ENCODE data around the gene EFCAB12. TPM values are rescaled to one million over a fixed set of nuclear protein-coding genes. Genes with fewer than 3 reads are reported as not detected.

EFCAB12 gene
- total RNA-seq (2014; rRNA removed; shearing (Covaris generic)): not detected in 2 replicates

DNA sequence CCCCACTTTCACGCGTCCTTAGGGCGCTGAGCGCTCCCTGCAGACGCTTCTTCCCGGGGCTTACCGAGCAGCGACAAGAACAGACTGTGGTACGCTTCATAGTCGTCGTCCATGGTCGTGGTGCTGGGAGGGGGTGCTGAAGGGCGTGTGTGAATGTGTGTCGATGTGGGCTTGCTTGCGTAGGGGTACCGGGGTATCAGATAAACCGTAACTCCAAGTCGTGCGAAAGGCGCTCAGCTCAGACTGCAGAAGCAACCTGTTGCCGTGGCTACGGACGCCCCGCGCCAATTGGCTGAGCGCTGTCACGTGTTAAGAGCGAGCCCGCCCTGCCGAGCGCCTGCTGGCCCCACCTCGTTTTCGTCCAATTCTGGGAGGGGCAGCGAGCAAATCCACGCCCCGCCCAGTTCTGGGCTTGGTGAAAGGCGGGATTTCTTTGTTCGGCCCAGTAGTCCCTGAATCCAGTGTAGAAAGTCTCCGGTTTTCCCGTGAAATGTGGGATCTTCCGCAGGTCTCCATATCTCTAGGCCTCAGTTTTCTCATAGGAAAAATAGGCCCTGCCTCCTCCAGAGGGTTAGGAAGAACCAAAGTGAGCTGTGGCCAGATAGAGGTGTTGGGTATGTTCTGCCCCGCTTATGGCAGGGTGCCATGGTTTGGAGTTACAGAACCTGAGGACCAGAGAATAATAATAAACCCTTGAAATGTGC is at the start of gene EFCAB12:
Gene EFCAB12 (minus strand): TSS at position 261 of the 704 bp plus-strand sequence. CDS start 148 bp downstream, at position 113.
- DNase-seq: no peak

DNA sequence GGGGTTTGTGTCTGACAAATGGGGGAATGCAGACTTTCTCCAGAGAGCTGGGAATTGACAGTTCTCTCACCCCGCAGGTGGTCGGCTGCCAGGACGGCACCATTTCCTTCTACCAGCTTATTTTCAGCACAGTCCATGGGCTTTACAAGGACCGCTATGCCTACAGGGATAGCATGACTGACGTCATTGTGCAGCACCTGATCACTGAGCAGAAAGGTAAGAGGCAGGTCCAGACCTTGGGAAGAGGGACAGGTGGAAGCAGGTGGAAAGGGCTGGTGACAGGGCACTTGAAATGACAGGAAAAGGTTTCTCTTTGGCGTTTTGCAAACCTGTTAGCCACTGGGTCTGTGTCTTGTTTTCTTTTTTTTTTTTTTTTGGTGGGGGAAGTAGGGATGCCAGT is 48.1 kb upstream of the EFCAB12 start:
- H3K9me3 ChIP-seq (replicated peaks): no peaks in the 10 kb centered on the region
- H3K36me3 ChIP-seq: peaks cover 5% of the 10 kb centered on the region; the same call in 1 of the 2 replicates
- no peak overlapping the region for H3K27ac ChIP-seq
- no peak overlapping the region for H3K4me3 ChIP-seq
- DNase-seq: no peak
- no peaks in the 10 kb centered on the region for H3K27me3 ChIP-seq
- no peaks in the 10 kb centered on the region for H3K4me1 ChIP-seq

More for the DNA sequence above, at the start of gene EFCAB12:
- Histone ChIP-seq H3K4me1 (no peaks in the 10 kb centered on the region), H3K4me3 (no peak within 1 kb of the TSS), H3K36me3 (peaks cover 40% of the 10 kb centered on the region), H3K27me3 (no peaks in the 10 kb centered on the region), H3K27ac (no peak within 1 kb of the TSS), H3K9me3 (replicated peaks) (no peaks in the 10 kb centered on the region)

DNA sequence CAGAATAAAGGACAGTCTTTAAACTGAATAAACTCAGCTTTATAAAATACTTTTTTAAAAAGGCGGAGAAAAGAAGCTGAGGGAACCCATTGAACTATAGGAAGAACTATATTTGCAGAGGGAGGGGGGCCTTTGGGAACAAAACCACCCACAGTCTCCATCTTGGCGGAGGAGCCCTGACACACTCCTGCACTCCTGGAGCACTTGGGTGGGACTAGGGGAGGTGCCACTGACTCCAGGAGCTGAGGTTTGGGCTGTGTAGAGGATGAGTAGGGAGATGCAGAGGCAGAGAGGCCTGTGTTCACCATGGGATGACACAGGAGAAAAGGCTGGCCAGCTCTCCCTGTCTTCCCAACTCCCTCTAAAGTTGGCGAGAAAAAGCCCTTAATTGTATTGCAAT is 47.4 kb upstream of the EFCAB12 start:
- H3K27me3 ChIP-seq: no peaks in the 10 kb centered on the region
- no peaks in the 10 kb centered on the region for H3K9me3 ChIP-seq (replicated peaks)
- no peak overlapping the region for H3K27ac ChIP-seq
- peaks cover 5% of the 10 kb centered on the region; the same call in 1 of the 2 replicates for H3K36me3 ChIP-seq
- H3K4me1 ChIP-seq: no peaks in the 10 kb centered on the region
- H3K4me3 ChIP-seq: no peak overlapping the region
- DNase-seq: no peak

DNA sequence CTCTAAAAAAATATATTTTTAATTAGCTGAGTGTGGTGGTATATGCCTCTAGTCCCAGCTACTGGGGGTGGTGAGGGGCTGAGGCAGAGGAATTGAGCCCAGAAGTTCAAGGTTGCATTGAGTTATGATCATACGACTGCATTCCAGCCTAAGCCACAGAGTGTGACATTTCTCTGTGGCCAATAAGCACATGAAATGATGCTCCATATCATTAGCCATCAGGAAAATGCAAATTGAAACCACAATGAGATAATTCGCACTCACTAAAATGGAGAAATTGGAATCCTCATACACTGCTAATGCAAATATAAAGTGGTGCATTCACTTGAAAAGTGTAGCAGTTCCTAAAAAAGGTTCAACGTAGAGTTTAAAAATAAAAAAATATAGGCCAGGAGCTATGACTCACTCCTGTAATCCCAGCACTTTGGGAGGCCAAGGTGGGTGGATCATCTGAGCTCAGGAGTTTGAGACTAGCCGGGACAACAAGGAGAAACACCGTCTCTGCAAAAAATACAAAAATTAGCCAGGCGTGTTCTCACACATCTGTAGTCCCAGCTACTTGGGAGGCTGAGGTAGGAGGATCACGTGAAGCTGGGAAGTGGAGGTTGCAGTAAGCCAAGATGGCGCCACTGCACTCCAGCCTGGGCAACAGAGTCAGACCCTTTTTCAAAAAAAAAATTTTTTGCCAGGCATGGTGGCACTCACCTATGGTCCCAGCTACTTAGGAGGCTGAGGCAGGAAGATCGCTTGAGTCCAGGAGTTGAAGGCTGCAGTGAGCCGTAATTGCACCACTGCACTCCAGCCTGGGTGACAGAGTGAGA is 46.8 kb upstream of the EFCAB12 start:
- Histone ChIP-seq H3K27ac (no peak overlapping the region), H3K36me3 (peaks cover 5% of the 10 kb centered on the region; the same call in 1 of the 2 replicates), H3K27me3 (no peaks in the 10 kb centered on the region), H3K9me3 (replicated peaks) (no peaks in the 10 kb centered on the region), H3K4me3 (no peak overlapping the region), H3K4me1 (no peaks in the 10 kb centered on the region)
- no peak for DNase-seq

DNA sequence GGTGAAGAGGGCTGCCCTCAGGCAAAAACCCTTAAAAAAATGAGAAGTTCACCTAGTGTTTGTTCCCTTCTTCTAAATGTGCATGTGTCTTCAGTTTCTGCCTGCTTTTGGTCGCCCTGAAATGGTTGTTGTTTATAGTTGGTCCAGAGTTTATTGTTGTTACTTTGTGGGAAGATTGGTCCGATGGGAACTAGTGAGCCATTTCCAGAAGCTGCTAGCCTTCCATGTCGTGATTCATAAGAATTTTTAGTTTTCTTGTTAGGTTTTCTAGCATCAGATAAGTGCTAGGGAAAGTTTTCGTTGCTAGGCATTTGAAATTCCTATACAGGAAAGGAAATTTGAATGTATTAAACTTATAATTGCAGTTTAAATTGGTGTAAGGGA is 45.3 kb upstream of the EFCAB12 start:
- Histone ChIP-seq H3K27ac (no peak overlapping the region), H3K9me3 (replicated peaks) (no peaks in the 10 kb centered on the region), H3K36me3 (peaks cover 5% of the 10 kb centered on the region; the same call in 1 of the 2 replicates)

DNA sequence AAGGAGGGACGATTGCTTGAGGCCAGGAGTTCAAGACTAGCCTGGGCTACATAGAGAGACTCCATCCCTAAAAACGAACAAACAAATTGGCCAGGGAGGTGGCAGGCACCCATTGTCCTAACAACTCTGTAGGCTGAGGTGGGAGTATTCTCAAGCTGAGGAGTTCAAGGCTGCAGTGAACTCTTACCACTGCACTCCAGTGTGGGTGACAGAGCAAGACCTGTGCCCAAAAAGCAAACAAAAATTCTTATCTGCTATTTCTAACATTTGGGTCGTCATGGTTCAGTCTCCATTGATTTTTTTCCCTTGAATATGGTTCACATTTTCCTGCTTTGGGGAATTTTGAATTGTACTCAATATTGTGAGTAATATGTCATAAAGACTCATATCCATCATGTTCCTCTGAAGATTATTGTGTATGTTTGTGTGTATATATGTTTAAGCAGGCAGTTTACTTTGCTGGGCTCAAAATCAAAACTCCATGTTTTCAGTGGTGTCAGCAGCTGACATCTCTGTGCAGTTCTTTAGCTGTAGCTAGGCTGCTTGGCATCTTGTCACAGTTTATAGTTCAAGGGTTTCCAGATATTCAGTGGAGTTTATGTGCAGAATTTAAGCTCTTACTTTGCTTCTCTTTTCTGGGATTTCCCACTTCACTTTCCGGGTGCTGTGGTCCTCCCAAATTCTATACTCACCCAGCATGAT is 44.8 kb upstream of the EFCAB12 start:
- H3K9me3 ChIP-seq (replicated peaks): no peaks in the 10 kb centered on the region
- no peaks in the 10 kb centered on the region for H3K4me1 ChIP-seq
- H3K36me3 ChIP-seq: peaks cover 5% of the 10 kb centered on the region; the same call in 1 of the 2 replicates
- no peaks in the 10 kb centered on the region for H3K27me3 ChIP-seq
- no peak overlapping the region for H3K27ac ChIP-seq
- no peak overlapping the region for H3K4me3 ChIP-seq
- no peak for DNase-seq

More for the DNA sequence above, 45.3 kb upstream of the EFCAB12 start:
- Histone ChIP-seq H3K4me1 (no peaks in the 10 kb centered on the region), H3K4me3 (no peak overlapping the region), H3K27me3 (no peaks in the 10 kb centered on the region)
- no peak for DNase-seq

DNA sequence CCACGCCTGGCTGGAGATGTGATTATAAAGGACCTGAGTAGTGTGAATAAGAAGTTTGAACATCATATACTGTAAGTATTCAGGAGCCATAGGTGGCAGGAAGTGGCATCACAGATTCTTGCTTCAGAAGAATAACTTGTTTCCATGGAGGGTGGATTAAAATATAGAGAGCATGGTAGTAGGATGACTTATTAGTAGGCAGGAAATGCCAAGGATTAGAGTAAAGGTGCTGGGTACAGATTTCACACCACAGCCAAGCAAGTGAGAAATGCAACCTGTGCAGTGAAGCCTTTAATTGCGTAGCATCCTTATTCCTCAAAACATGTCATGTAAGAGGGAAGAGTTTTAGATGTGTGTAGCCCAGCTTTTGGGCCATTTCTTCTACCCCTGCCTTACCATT is 42.4 kb upstream of the EFCAB12 start:
- DNase-seq: no peak
- Histone ChIP-seq H3K4me1 (no peaks in the 10 kb centered on the region), H3K27me3 (no peaks in the 10 kb centered on the region), H3K9me3 (replicated peaks) (no peaks in the 10 kb centered on the region), H3K36me3 (no peaks in the 10 kb centered on the region), H3K27ac (no peak overlapping the region), H3K4me3 (no peak overlapping the region)

DNA sequence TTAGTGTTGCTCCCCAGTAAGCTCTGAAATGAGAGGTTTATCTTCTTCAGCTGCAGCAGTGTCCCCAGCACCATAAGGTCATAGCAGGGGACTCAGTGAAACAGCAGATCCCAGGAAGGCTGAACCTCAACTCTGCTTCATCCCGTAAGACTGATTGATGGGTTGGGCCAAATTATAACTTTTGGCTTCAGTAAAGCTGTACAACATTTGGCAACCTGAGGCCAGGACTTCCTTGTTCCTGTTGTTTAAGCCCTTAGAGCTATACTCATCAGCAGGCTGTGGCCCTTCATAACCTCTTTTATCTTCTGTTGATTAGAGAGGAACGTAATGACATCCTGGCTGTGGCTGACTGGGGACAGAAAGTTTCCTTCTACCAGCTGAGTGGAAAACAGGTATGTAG is 40.6 kb upstream of the EFCAB12 start:
- Histone ChIP-seq H3K4me3 (no peak overlapping the region), H3K4me1 (no peaks in the 10 kb centered on the region), H3K9me3 (replicated peaks) (no peaks in the 10 kb centered on the region), H3K36me3 (no peaks in the 10 kb centered on the region), H3K27me3 (no peaks in the 10 kb centered on the region), H3K27ac (no peak overlapping the region)
- DNase-seq: no peak

DNA sequence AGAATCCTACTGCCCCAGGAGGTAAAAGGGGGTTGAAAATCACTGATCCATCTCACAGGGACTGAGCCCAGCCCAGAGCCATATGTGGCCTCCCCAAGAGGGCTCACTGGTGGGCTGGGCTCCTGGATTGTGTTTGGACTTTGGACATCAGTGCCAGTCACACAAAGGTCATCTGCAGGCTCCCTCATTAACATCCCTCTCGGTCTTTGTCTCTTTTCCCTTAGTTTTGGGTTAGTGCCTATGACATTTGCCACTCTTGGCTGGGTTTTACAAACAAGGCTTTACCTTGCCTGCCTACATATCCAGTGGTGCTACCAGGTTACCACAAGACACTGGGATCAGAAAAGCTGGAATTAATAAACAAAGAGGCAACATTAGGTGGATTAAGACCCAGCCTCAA is 39.5 kb upstream of the EFCAB12 start:
- Histone ChIP-seq H3K27me3 (no peaks in the 10 kb centered on the region), H3K27ac (no peak overlapping the region), H3K36me3 (no peaks in the 10 kb centered on the region), H3K4me3 (no peak overlapping the region), H3K4me1 (no peaks in the 10 kb centered on the region), H3K9me3 (replicated peaks) (no peaks in the 10 kb centered on the region)
- DNase-seq: no peak

DNA sequence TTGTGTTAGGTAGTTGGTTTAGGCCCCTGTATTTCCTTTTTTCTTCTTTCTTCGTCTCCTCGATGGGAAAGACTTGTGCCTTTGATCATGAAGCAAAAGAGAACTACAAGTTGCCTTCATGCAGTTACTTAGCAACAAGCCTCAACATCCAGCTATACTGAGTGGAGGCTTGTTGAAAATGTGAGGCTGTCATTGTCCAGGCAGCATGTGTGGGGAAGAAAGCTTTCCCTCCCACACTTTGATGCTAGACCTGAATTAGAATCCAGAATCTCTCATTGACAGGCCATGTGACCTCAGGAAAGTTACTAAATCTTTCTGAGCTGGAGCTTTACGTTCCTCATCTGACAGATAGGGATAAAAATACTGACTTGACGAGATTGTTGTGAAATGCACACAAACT is 35.3 kb upstream of the EFCAB12 start:
- Histone ChIP-seq H3K4me1 (no peaks in the 10 kb centered on the region), H3K9me3 (replicated peaks) (no peaks in the 10 kb centered on the region), H3K27ac (no peak overlapping the region), H3K4me3 (no peak overlapping the region), H3K36me3 (no peaks in the 10 kb centered on the region), H3K27me3 (no peaks in the 10 kb centered on the region)
- no peak for DNase-seq

DNA sequence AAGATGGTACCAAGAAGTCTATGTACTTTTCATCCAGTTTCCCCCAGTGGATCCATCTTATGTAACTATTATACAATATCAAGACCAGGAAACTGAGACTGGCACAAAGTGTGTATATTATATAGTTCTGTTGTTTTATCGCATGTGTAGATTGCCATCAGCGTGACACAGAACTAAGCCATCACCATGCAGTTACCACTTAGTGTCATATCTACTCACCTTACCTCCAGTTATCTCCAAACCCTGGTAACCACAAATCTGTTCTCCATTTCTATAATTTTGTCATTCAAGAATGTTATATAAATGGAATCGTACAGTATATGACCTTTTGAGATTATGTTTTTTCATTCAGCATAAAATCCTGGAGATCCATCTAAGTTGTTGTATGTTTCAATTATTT is 34.7 kb upstream of the EFCAB12 start:
- no peak for DNase-seq
- Histone ChIP-seq H3K36me3 (no peaks in the 10 kb centered on the region), H3K4me3 (no peak overlapping the region), H3K9me3 (replicated peaks) (no peaks in the 10 kb centered on the region), H3K27ac (no peak overlapping the region), H3K4me1 (no peaks in the 10 kb centered on the region), H3K27me3 (no peaks in the 10 kb centered on the region)

DNA sequence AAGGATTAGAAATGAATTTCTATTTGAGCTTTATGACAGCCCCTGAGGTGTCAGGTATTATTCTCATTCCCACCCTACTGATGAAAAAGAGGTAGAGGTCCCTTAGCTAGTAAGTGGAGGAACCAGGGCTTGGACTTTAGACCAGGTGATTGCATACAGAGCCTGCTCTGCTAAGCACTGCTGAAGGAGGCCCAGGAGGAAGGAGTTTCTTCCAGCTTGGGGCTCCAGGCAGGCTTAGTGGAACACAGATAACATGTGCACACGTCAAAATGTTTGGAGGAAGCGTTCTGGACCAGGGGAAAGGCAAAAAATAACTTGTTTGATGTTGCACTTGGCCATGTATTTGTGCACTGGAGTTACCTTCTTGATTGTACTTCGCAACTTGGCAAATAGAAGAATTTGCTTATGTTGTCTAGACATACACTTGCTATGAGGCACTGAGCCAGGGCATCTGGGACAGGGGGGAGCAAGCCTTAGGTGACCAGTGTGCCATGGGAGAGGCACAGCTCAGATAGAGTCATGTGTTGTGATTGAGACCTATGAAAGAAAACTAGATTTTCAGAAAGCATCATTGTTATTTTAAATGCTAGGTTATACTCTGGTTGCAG is 34.0 kb upstream of the EFCAB12 start:
- H3K27ac ChIP-seq: no peak overlapping the region
- DNase-seq: no peak
- no peaks in the 10 kb centered on the region for H3K27me3 ChIP-seq
- H3K4me1 ChIP-seq: no peaks in the 10 kb centered on the region
- H3K4me3 ChIP-seq: no peak overlapping the region
- H3K36me3 ChIP-seq: no peaks in the 10 kb centered on the region
- H3K9me3 ChIP-seq (replicated peaks): no peaks in the 10 kb centered on the region

DNA sequence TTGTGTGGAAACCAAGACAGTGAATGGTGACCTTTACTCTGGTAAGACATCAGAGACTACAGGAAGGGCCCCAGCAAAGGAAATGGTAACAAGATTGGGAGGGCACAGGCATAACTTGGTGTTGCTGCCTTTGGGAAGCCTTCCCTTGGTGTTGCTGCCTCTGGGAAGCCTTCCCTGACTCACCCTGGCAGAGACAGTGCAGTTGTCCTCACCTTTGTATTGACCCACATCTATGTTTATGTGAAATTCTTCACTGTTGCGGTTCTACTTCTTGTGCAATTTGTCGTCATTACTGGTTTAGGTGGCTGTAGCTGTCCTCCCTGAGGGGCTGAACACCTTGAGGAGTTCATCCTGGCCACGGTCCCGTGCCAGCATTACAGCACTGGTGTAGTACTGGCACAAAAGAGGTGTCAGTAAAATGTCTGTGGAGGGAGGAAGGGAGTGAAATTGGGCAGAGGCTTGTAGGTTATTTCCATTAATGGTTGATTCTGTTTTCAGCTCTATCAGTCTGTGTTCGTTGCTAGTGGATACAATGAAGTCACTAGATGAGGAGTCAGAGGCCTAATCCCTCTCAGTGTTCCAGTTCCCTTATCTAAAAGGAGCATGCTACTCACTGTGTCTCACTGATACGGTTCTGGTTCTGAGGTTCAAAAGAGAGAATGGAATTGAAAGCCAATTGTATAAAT is 33.2 kb upstream of the EFCAB12 start:
- no peak overlapping the region for H3K4me3 ChIP-seq
- no peaks in the 10 kb centered on the region for H3K27me3 ChIP-seq
- no peaks in the 10 kb centered on the region for H3K4me1 ChIP-seq
- no peaks in the 10 kb centered on the region for H3K9me3 ChIP-seq (replicated peaks)
- H3K36me3 ChIP-seq: no peaks in the 10 kb centered on the region
- no peak overlapping the region for H3K27ac ChIP-seq
- no peak for DNase-seq

DNA sequence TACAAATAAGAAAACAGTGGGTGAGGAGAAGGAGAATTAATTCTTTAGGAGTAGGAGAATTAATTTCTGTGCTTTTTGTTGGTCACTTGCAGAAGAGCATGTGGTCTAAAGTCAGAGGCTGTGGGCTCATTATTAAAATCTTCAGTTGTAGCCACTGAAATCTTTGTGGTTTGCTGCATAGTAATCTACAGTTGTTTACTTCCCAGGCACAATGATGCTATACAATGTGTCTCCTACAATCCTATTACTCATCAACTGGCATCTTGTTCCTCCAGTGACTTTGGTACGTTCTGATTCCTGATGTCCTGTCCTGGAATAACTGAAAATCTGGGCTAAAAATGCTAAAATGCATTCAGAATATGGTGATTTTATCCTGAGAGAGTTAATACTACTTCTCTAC is 32.6 kb upstream of the EFCAB12 start:
- H3K9me3 ChIP-seq (replicated peaks): no peaks in the 10 kb centered on the region
- H3K4me1 ChIP-seq: no peaks in the 10 kb centered on the region
- no peaks in the 10 kb centered on the region for H3K27me3 ChIP-seq
- no peak overlapping the region for H3K27ac ChIP-seq
- no peak overlapping the region for H3K4me3 ChIP-seq
- DNase-seq: no peak
- no peaks in the 10 kb centered on the region for H3K36me3 ChIP-seq
